Uterus (tissue), 4 donors: ENCODE measurements around the gene LPP. TPM values are rescaled to one million over a fixed set of nuclear protein-coding genes. Genes with fewer than 3 reads are reported as not detected.

Source experiments
- DNase-seq, 2 donors: peaks; one replicate each; pipeline ENCODE4 v3.0.0-alpha.2; 2019 to 2020
- H3K27ac ChIP-seq, 2 donors: fragments of 200-600 bp; sonication (generic); 1 replicate in 1 of 2; 2 replicates in 1 of 2; pipeline ENCODE4 v1.5.1; 2016 to 2018
- H3K27me3 ChIP-seq, 2 donors: fragments of 200-600 bp; sonication (generic); one replicate each; pipeline ENCODE4 v1.5.1; 2018 to 2019; ENCODE audit warnings: control low read depth in 1 of 2
- H3K36me3 ChIP-seq, 2 donors: fragments of 200-600 bp; sonication (generic); one replicate each; pipeline ENCODE4 v1.5.1; 2019; ENCODE audit warnings: control low read depth in 1 of 2
- H3K4me1 ChIP-seq, 2 donors: fragments of 200-600 bp; sonication (generic); one replicate each; pipeline ENCODE4 v1.5.1; 2018 to 2019; ENCODE audit warnings: control low read depth in 1 of 2
- H3K4me3 ChIP-seq, 2 donors: fragments of 200-600 bp; sonication (generic); 1 replicate in 1 of 2; 2 replicates in 1 of 2; pipeline ENCODE4 v1.5.1; 2018 to 2019; ENCODE audit warnings: mild to moderate bottlenecking in 1 of 2
- H3K9me3 ChIP-seq, 2 donors: fragments of 200-600 bp; sonication (generic); one replicate each; pipeline ENCODE4 v1.5.1; 2019; ENCODE audit warnings: control low read depth in 1 of 2
- CTCF ChIP-seq, 4 experiments: fragments of 200-600 bp in 2 of 4; fragments of 450-650 bp in 2 of 4; sonication (generic) in 2 of 4; IDR thresholded peaks; one replicate each; pipeline ENCODE4 v1.5.1; 2016 to 2019; ENCODE audit warnings: antibody characterized with exemption in 4 of 4, mild to moderate bottlenecking in 2 of 4, moderate library complexity in 1 of 4
- POLR2A ChIP-seq, 2 donors: fragments of 450-650 bp; IDR thresholded peaks; one replicate each; pipeline ENCODE4 v1.6.1; 2016; ENCODE audit warnings: antibody characterized with exemption in 2 of 2, mild to moderate bottlenecking in 1 of 2, moderate library complexity in 1 of 2
- intact Hi-C: fragments of 100-400 bp; cut with DNase I; formaldehyde crosslinking; loops from one replicate; pipeline ENCODE4 v1.15.1; 2023; ENCODE audit warnings: low total_unique reads
- total RNA-seq, 4 donors: library from RNA; depleted of rRNA in 3 of 4; stranded (reverse); fragments of >200 nt in 3 of 4; gene quantifications; one replicate each; pipeline versions ENCODE4 v1.1.0 to v1.2.4, GENCODE V29; 2014 to 2023
- donor health status: DM: yes; HTN: yes; CAD: no.

The LPP gene
- total RNA-seq, 4 donors from 2014 or later, result 180 to 1,374 (median 712) TPM

- peaks cover 0 to 16% of the 10 kb centered on the region in 2 donors for H3K4me1 ChIP-seq
- no peaks in the 10 kb centered on the region for H3K36me3 ChIP-seq
- no peak overlapping the region for H3K27ac ChIP-seq
- H3K9me3 ChIP-seq, result no peaks in the 10 kb centered on the region
- intact Hi-C loops, result no loop called here
- no peaks in the 10 kb centered on the region for H3K27me3 ChIP-seq
- TF ChIP-seq CTCF (IDR thresholded peaks at IDR 0.05) (no peak), POLR2A (IDR thresholded peaks at IDR 0.05) (no peak)
- DNase-seq, result no peak
- H3K4me3 ChIP-seq, result no peak overlapping the region
Observed at GRCh38 chr3:188559856-188560255, 405.9 kb downstream of the LPP start.

GRCh38 chr3:188562144-188562543 lies 408.2 kb downstream of the LPP start:
- H3K36me3 ChIP-seq, result no peaks in the 10 kb centered on the region
- peaks cover 0 to 16% of the 10 kb centered on the region in 2 donors for H3K4me1 ChIP-seq
- H3K27me3 ChIP-seq, result no peaks in the 10 kb centered on the region
- DNase-seq, result no peak
- no peak overlapping the region for H3K4me3 ChIP-seq
- TF ChIP-seq POLR2A (IDR thresholded peaks at IDR 0.05), result no peak
- no peaks in the 10 kb centered on the region for H3K9me3 ChIP-seq
- intact Hi-C loops, result no loop called here
- no peak overlapping the region for H3K27ac ChIP-seq

DNA sequence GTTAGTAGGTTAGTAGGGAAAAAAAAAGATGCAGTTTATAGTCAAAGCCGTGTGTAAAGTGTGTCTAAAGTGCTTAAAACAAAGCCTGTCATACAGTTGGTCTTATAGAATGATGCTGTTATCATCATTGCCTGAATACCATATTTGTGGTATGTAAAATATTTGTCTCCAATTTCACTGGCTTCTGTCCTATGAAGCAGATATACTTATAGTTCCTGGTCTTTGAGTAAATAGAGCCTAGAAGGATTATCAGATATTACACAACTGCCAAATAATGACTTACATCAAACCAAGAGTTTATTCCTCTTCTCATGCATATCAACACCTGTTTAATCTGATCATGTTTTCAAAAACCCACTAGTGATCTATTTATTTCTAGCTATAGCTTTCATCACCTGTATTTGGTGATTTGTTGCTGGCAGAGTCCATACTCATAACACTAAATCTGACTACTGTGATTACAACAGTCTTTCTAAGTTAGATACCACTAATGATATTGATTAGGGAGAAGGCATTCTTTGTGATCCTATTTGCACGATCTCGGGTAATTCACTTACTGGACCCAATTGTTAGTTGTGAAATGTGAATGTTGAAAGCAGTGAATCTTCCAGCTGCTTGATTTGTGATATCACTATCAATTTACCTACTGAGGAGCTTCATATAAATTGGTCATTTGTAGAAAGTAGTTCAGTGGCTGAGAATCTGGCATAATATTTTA lies 413.7 kb downstream of the LPP start:
- Histone ChIP-seq H3K4me1 (peaks cover 0 to 1% of the 10 kb centered on the region in 2 donors), H3K27ac (no peak overlapping the region)

GRCh38 chr3:188568736-188569135 lies 414.8 kb downstream of the LPP start:
- Histone ChIP-seq H3K36me3 (no peaks in the 10 kb centered on the region), H3K4me1 (no peaks in the 10 kb centered on the region), H3K27ac (no peak overlapping the region), H3K27me3 (no peaks in the 10 kb centered on the region), H3K9me3 (no peaks in the 10 kb centered on the region), H3K4me3 (no peak overlapping the region)
- intact Hi-C loops, result no loop called here
- DNase-seq, result no peak
- TF ChIP-seq POLR2A (IDR thresholded peaks at IDR 0.05), result no peak

More for the DNA sequence above, 413.7 kb downstream of the LPP start:
- Histone ChIP-seq H3K4me3 (no peak overlapping the region), H3K9me3 (no peaks in the 10 kb centered on the region), H3K36me3 (no peaks in the 10 kb centered on the region), H3K27me3 (no peaks in the 10 kb centered on the region)
- TF ChIP-seq CTCF (IDR thresholded peaks at IDR 0.05), result no peak
- TF ChIP-seq POLR2A (IDR thresholded peaks at IDR 0.05), result no peak
- intact Hi-C loops, result no loop called here
- DNase-seq, result no peak

DNA sequence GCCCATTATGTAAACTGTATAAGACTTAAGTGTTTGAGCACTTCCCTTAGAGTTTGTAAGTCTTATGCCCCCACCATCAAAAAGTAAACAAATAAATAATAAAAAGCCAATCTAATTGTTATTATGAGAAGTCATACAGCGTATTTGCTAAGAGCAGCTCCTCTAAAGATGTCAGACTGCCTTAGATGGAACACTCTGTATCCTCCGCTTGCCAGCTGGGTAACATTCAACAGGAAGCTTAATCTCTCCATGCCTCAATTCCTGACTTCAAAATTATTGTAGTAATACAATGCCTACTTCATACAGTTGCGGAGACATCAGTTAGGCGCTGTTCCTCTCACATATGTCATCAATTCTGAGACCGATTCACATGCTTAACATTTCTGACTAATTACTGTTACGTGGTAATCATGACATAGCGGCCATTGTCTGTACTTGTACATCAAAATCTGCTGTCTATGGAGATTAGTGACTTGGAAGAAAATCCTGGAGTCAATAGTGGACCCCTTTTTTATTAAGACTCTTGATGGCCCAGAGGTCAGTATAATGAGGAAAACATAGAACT lies 417.7 kb downstream of the LPP start:
- DNase-seq, result no peak
- Histone ChIP-seq H3K4me1 (no peaks in the 10 kb centered on the region), H3K27ac (no peak overlapping the region), H3K4me3 (no peak overlapping the region), H3K9me3 (no peaks in the 10 kb centered on the region), H3K36me3 (no peaks in the 10 kb centered on the region), H3K27me3 (no peaks in the 10 kb centered on the region)
- TF ChIP-seq POLR2A (IDR thresholded peaks at IDR 0.05), result no peak
- intact Hi-C loops, result no loop called here

DNA sequence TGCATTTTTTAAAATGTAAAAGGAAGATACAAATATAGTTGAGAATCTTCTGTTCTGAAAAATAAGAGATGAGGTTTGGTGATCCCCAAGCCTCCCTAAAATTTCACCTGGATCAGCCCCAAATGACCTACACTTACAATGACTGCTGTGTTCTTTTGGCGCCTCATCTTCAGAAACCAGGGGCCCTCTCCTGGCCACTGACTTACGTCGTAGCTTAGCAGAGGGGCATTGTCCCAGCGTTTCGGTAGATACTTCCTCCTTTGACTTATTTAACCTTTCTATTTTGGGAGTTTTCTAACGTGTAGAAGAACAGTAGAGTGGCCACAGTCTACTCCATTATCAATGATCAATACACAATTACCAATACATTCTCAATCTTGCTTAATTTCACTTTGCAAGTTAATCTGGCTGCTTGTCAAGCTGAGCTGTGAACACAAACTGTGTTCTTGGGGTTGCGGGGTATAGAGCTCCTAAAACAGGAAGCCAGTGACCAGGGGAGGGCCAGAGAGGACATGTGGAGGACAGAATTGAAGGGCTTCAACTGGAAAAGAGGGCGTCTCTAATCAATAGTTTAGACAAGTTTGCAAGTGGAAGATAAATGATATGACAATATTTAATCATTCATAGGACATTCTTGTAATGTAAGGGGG lies 419.5 kb downstream of the LPP start:
- Histone ChIP-seq H3K27me3 (no peaks in the 10 kb centered on the region), H3K27ac (no peak overlapping the region), H3K4me1 (no peaks in the 10 kb centered on the region), H3K4me3 (no peak overlapping the region), H3K36me3 (no peaks in the 10 kb centered on the region), H3K9me3 (no peaks in the 10 kb centered on the region)
- TF ChIP-seq POLR2A (IDR thresholded peaks at IDR 0.05) (no peak), CTCF (IDR thresholded peaks at IDR 0.05) (no peak)
- intact Hi-C loops, result no loop called here
- no peak for DNase-seq
